Inflammatory macrophage treated with lipopolysaccharide for 1 hour (primary cell): ENCODE results near the gene CDC42.

Source experiments
- DNase-seq, 2 donors: peaks; one replicate each; pipeline ENCODE4 v3.0.0-alpha.2; 2020 to 2022

Gene CDC42

GRCh38 chr1:22111620-22112019 lies 59.1 kb downstream of the CDC42 start:
- DNase-seq = no peak

- no peak for DNase-seq
Observed at GRCh38 chr1:22112554-22112953, 60.0 kb downstream of the CDC42 start.

- DNase-seq = no peak
Observed at GRCh38 chr1:22114083-22115012, 61.8 kb downstream of the CDC42 start.

GRCh38 chr1:22115286-22115685 lies 62.8 kb downstream of the CDC42 start:
- DNase-seq = no peak

- DNase-seq = no peak
Observed at GRCh38 chr1:22117238-22117637, 64.7 kb downstream of the CDC42 start.

GRCh38 chr1:22117851-22118250 lies 65.3 kb downstream of the CDC42 start:
- no peak for DNase-seq

- DNase-seq = no peak
Observed at GRCh38 chr1:22118291-22118992, 65.9 kb downstream of the CDC42 start.

GRCh38 chr1:22119626-22120468 lies 67.3 kb downstream of the CDC42 start:
- no peak for DNase-seq

- DNase-seq = no peak
Observed at GRCh38 chr1:22120469-22120790, 67.9 kb downstream of the CDC42 start.

GRCh38 chr1:22121421-22121911 lies 69.0 kb downstream of the CDC42 start:
- no peak for DNase-seq

GRCh38 chr1:22122273-22123070 lies 70.0 kb downstream of the CDC42 start:
- DNase-seq = no peak

GRCh38 chr1:22123071-22123390 lies 70.5 kb downstream of the CDC42 start:
- DNase-seq = no peak

- DNase-seq = no peak
Observed at GRCh38 chr1:22123901-22124404, 71.4 kb downstream of the CDC42 start.

- DNase-seq = no peak
Observed at GRCh38 chr1:22124592-22125229, 72.2 kb downstream of the CDC42 start.

GRCh38 chr1:22126531-22126930 lies 74.0 kb downstream of the CDC42 start:
- no peak for DNase-seq

GRCh38 chr1:22127248-22127647 lies 74.7 kb downstream of the CDC42 start:
- no peak for DNase-seq

- DNase-seq = no peak
Observed at GRCh38 chr1:22127731-22128130, 75.2 kb downstream of the CDC42 start.

GRCh38 chr1:22128392-22128791 lies 75.9 kb downstream of the CDC42 start:
- DNase-seq = no peak

- DNase-seq = no peak
Observed at GRCh38 chr1:22129501-22130117, 77.1 kb downstream of the CDC42 start.

- no peak for DNase-seq
Observed at GRCh38 chr1:22131062-22131461, 78.6 kb downstream of the CDC42 start.

- DNase-seq = peak in 1 of 2 donors; percentile 16
Observed at GRCh38 chr1:22131875-22132486, 79.5 kb downstream of the CDC42 start.
